Karpas-422 (cell line): ENCODE data around the gene CFAP97D1. TPM values are rescaled to one million over a fixed set of nuclear protein-coding genes. Genes with fewer than 3 reads are reported as not detected.

Experiments
- total RNA-seq: library from RNA; depleted of rRNA; stranded (reverse); fragments of >200 nt; shearing (Covaris generic); gene quantifications from 2 replicates; pipeline ENCODE4 v1.2.3, GENCODE V29; 2014; ENCODE audit warnings: low replicate concordance; rRNA removed

The CFAP97D1 gene
- total RNA-seq, 1 experiment from 2014 or later, result 1.1 TPM

Other genes with a start within 250 kb of the CFAP97D1 start
- 55.5 and 69.1 TPM in 2 replicates for gene ETV4, start 234.1 kb upstream of the CFAP97D1 start, total RNA-seq
- not detected in 2 replicates for gene MEOX1, start 118.5 kb upstream of the CFAP97D1 start, total RNA-seq
- not detected in 2 replicates for gene SOST, start 21.6 kb upstream of the CFAP97D1 start, total RNA-seq
- gene DUSP3, start 1.5 kb upstream of the CFAP97D1 start, total RNA-seq, result 7.9 and 9.5 TPM in 2 replicates
- not detected in 2 replicates for gene MPP3, start 52.7 kb downstream of the CFAP97D1 start, total RNA-seq
- not detected in 2 replicates for gene CD300LG, start 66.7 kb downstream of the CFAP97D1 start, total RNA-seq
- gene MPP2, start 127.1 kb downstream of the CFAP97D1 start, total RNA-seq, result not detected in 2 replicates
- not detected in 2 replicates for gene PPY, start 162.0 kb downstream of the CFAP97D1 start, total RNA-seq
- gene PYY, start 173.5 kb downstream of the CFAP97D1 start, total RNA-seq, result 0.51 TPM in 1 of 2 replicates, not detected in the other
- gene NAGS, start 224.2 kb downstream of the CFAP97D1 start, total RNA-seq, result 2.4 and 4.3 TPM in 2 replicates
- gene TMEM101, start 234.5 kb downstream of the CFAP97D1 start, total RNA-seq, result 26.6 and 42.4 TPM in 2 replicates